ENCODE results near the gene PPARA. TPM values are rescaled to one million over a fixed set of nuclear protein-coding genes. Genes with fewer than 3 reads are reported as not detected.

PPARA gene
- total RNA-seq, 4 donors from 2014 or later = 18.9 to 43.5 (median 27.2) TPM

GRCh38 chr22:46273432-46274148 is 123.3 kb downstream of the PPARA start:
- peaks cover 0 to 93% (median 29%) of the 10 kb centered on the region in 3 donors for H3K36me3 ChIP-seq

GRCh38 chr22:46274381-46274780 is 124.1 kb downstream of the PPARA start:
- no peaks in the 10 kb centered on the region for H3K9me3 ChIP-seq
- H3K4me3 ChIP-seq = no peak overlapping the region
- no peak overlapping the region for H3K27ac ChIP-seq
- peaks cover 0 to 13% (median 2%) of the 10 kb centered on the region in 4 donors for H3K4me1 ChIP-seq
- WGBS, 2 donors = 93 to 96% methylated on average over 8 of the region's 8 CpGs
- no peak for DNase-seq (ENCODE audit: low spot score in 2 of 2)
- H3K27me3 ChIP-seq = no peaks in the 10 kb centered on the region
- TF ChIP-seq EP300 (IDR thresholded peaks at IDR 0.05) (no peak), CTCF (IDR thresholded peaks at IDR 0.05) (no peak), POLR2A (IDR thresholded peaks at IDR 0.05) (no peak)
- peaks cover 0 to 95% (median 35%) of the 10 kb centered on the region in 3 donors for H3K36me3 ChIP-seq

More at GRCh38 chr22:46273432-46274148, 123.3 kb downstream of the PPARA start:
- Histone ChIP-seq H3K27me3 (no peaks in the 10 kb centered on the region), H3K9me3 (no peaks in the 10 kb centered on the region), H3K27ac (no peak overlapping the region), H3K4me1 (peaks cover 0 to 21% (median 8%) of the 10 kb centered on the region in 4 donors), H3K4me3 (no peak overlapping the region)
- WGBS, 2 donors = 88 to 91% methylated on average over 11 to 12 of the region's 12 CpGs
- no peak for DNase-seq (ENCODE audit: low spot score in 2 of 2)
- TF ChIP-seq POLR2A (IDR thresholded peaks at IDR 0.05) (no peak), EP300 (IDR thresholded peaks at IDR 0.05) (no peak), CTCF (IDR thresholded peaks at IDR 0.05) (no peak)

- Histone ChIP-seq H3K4me1 (peaks cover 0 to 1% (median 0%) of the 10 kb centered on the region in 4 donors), H3K27me3 (no peaks in the 10 kb centered on the region), H3K4me3 (no peak overlapping the region), H3K9me3 (no peaks in the 10 kb centered on the region), H3K36me3 (peaks cover 0 to 98% (median 38%) of the 10 kb centered on the region in 3 donors), H3K27ac (no peak overlapping the region)
- TF ChIP-seq CTCF (IDR thresholded peaks at IDR 0.05) (no peak), EP300 (IDR thresholded peaks at IDR 0.05) (no peak), POLR2A (IDR thresholded peaks at IDR 0.05) (no peak)
- no peak for DNase-seq (ENCODE audit: low spot score in 2 of 2)
- WGBS, 2 donors = 66 to 72% methylated on average over 3 of the region's 3 CpGs
These were observed 125.3 kb downstream of the PPARA start for GRCh38 chr22:46275455-46276122.

- TF ChIP-seq POLR2A (IDR thresholded peaks at IDR 0.05) (no peak), CTCF (IDR thresholded peaks at IDR 0.05) (no peak), EP300 (IDR thresholded peaks at IDR 0.05) (no peak)
- Histone ChIP-seq H3K27ac (no peak overlapping the region), H3K9me3 (no peaks in the 10 kb centered on the region), H3K27me3 (no peaks in the 10 kb centered on the region), H3K4me1 (no peaks in the 10 kb centered on the region), H3K4me3 (no peak overlapping the region), H3K36me3 (peaks cover 0 to 98% (median 42%) of the 10 kb centered on the region in 3 donors)
- no peak for DNase-seq (ENCODE audit: low spot score in 2 of 2)
- 95 to 97% methylated on average over 7 of the region's 7 CpGs for WGBS, 2 donors
These were observed 126.2 kb downstream of the PPARA start for GRCh38 chr22:46276563-46276962.
